Stimulated activated CD8-positive, alpha-beta memory T cell treated with anti-CD3 and anti-CD28 coated beads, Interleukin-12 subunit alpha, Interleukin-12 subunit beta, amount 100 ng/mL, for 1 hour (primary cell): ENCODE data around the gene DPP3.
A peak's percentile ranks its signal among the peaks of the same experiment; 100 is the strongest.
"Not testable (repeated sequence)": the region's sequence is repeated elsewhere in the genome, so short reads cannot be mapped to it uniquely, and the experiment has no call there.

Experiments used
- DNase-seq: peaks from one replicate; pipeline ENCODE4 v3.0.0-alpha.2; 2020; ENCODE audit warnings: low read depth

Gene DPP3

GRCh38 chr11:66464116-66464515, 16.1 kb upstream of the DPP3 start:
- not testable (repeated sequence) for DNase-seq

GRCh38 chr11:66464916-66465315, 15.3 kb upstream of the DPP3 start:
- no peak for DNase-seq

GRCh38 chr11:66465373-66466224, 14.6 kb upstream of the DPP3 start:
- DNase-seq = no peak

GRCh38 chr11:66466225-66467033, 13.8 kb upstream of the DPP3 start, which contains the start of gene PELI3:
PELI3 (plus strand) TSS chr11:66466905; CDS start chr11:66468129, 1,224 bp downstream.
- peak; percentile 90 for DNase-seq

DNA sequence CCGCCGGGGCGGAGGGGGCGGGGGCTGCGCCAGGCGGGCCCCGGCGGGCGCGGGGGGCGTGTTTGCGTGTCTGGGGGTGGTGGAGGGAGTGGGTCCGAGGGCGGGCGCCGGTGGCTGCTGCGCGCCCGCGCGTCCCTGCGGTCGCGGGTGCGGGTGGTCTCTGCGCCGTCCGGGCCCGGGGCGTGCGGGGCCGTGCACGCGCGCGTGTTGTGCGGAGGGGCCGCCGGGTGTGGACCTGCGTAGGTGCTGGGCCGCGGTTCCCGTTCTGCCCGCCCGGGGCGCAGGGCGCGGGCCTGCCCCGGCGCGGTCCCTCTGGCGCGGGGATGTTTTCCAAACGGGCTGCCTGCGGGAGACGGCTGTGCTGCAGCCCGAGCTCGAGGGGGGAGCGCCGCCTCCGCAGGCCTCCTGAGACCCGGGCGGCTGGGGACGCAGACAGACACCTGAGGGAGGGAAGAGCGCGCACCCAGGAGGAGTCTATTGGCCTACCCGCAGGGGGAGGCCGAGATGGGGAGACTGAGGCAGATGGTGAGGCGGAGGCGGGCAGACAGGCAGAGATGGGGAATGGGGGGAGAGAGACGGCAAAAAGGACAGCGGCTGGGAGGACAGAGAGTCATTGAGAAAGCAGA, 13.1 kb upstream of the DPP3 start:
- peak; percentile 10 for DNase-seq

- DNase-seq = no peak
Observed at GRCh38 chr11:66467756-66468155, 12.5 kb upstream of the DPP3 start.

DNA sequence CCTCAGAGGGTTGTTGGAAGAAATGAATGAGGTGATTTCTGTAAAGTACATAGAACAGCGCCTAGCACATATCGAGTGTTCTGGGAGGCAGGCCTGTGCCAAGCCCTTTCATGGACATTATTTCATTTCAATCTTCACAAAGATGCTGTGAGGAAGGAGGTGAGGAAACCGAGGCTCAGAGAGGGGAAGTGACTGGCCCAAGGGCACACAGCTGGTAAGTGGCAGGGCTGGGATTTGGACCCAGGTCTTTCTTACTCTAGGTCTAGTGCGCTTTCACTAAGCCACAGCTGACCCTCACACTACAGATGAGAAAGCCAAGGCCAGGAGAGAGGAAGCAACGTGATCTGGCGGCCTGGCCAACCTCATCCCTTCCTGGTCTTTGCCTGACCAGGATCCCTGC, 11.5 kb upstream of the DPP3 start:
- no peak for DNase-seq

- no peak for DNase-seq
Observed at GRCh38 chr11:66469441-66469840, 10.8 kb upstream of the DPP3 start.

- no peak for DNase-seq
Observed at GRCh38 chr11:66470015-66470414, 10.2 kb upstream of the DPP3 start.

DNA sequence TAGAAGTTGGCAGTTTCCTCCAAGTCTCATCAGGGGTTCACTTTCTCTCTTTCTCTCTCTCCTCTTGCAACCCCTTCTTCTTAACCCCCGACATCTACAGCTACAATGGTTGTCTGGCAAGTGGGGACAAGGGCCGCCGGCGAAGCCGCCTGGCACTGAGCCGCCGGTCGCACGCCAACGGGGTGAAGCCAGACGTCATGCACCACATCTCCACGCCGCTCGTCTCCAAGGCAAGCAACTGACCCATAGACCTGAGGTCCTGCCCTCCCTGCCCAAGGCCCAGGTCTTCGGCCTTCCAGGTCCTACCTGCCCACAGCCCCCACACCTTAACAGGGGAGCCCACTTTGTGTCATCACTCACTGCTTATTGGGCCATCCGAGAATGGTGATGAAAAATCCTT, 9.1 kb upstream of the DPP3 start:
- no peak for DNase-seq

- no peak for DNase-seq
Observed at GRCh38 chr11:66472054-66472453, 8.2 kb upstream of the DPP3 start.

- no peak for DNase-seq
Observed at GRCh38 chr11:66473167-66473566, 7.1 kb upstream of the DPP3 start.

GRCh38 chr11:66473608-66474515, 6.4 kb upstream of the DPP3 start:
- no peak for DNase-seq

- DNase-seq = no peak
Observed at GRCh38 chr11:66475349-66476172, 4.7 kb upstream of the DPP3 start.

GRCh38 chr11:66476173-66476840, 3.9 kb upstream of the DPP3 start:
- no peak for DNase-seq

GRCh38 chr11:66476841-66477251, 3.4 kb upstream of the DPP3 start:
- no peak for DNase-seq

DNA sequence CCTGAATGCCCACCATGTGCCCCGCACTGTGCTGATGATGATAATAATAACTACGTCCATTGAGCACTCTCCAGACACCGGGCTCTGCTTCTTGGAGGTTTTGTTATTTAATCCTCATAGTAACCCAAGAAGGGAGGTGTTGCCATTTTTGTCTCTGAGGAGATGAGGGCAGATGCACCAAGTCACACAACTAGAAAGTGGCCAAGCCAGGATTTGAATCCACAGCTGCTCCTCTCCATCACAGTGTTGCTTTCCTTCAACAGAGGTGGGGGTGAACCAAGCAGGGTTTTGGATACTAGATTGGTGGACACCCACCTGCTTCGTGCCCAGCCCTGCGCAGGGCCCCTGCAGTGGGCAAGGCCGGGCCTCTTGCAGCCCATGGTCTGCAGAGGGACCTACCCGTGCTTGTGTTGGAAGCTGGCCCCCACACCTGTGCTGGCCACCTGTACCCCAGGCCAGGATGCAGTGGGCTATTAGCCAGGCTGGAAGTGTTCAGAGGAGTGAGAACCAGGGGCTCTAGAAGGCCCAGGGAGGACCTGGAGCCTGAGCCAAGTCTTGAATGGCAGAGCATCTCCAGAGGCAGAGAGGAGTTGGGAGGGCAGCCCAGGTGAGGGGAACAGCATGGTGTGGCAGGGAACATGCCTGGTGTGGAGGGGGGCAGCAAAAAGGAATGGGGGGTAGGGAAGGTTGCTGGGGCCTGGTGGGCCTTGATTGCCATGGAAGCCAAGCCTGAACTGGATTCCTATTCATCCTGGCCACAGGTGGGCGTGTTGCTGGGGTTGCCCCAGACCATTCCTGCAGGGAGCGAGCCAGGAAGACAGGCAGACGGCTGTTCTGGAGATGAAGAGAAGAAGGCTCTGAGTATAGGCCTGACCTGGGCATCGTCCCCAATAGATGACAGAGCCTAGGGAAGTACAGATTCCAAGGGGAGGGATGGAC, 2.7 kb upstream of the DPP3 start:
- no peak for DNase-seq

DNA sequence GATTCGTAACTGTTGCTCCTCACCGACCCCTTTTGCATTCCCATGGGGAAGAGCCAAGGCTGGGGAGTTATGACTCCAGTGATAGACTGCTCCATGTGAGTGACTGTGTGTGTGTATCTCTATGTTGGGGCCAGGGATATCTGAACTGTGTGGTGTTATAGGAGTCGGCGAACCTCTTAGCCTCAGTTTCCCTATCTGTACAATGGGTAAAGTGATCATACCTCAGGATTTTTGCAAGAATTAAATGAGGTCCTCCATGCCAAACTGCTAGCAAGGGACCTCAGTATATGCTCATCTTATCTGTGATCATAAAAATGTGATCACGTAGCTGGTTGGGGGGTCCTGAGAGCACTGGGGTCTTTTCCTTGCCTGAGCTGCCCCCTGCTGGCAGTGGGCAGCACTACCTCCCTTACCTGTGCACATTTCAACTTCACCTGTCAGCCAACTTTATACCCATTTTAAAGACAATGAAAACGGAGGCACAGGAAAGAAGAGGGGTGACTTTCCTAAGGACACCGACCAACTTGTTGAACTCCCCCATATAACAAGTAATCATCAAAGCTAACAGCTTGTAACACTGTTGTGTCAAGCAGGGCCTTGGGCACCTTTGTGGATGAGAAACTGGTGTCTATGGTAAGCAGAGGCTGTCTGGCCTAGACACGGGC, 1.4 kb upstream of the DPP3 start:
- no peak for DNase-seq
